H1 (cell line): ENCODE data around the gene AP2B1. TPM values are rescaled to one million over a fixed set of nuclear protein-coding genes. Genes with fewer than 3 reads are reported as not detected.

Source experiments
- CTCF ChIA-PET: fragments of 300-600 bp; sonication (Branson Sonifier 250); formaldehyde crosslinking; loops from one replicate; lab custom pipeline; 2021; ENCODE audit not compliant: partially characterized antibody; lab: Charles Lee
- POLR2A ChIA-PET: fragments of 300-600 bp; sonication (Branson Sonifier 250); formaldehyde crosslinking; loops from one replicate; lab custom pipeline; 2021; ENCODE audit warnings: inconsistent platforms; ENCODE audit not compliant: partially characterized antibody; lab: Charles Lee
- DNase-seq, 2 experiments: peaks; one replicate each; pipeline versions ENCODE4 v3.0.0 to v3.0.0-alpha.2; 2010 to 2022; ENCODE audit warnings: low spot score in 2 of 2, low read depth in 1 of 2, mixed read lengths in 1 of 2
- FAIRE-seq: peaks from 2 replicates; lab custom pipeline; 2011; peaks lifted over from hg19 to GRCh38; lab: Jason Lieb, UNC
- H2AFZ ChIP-seq: 2 replicates; pipeline ENCODE4 v1.8.1; 2012; ENCODE audit warnings: low read length, inconsistent platforms
- H2AK5ac ChIP-seq: 2 replicates; pipeline ENCODE4 v1.6.1; 2013; ENCODE audit warnings: low read depth, low read length
- H2BK120ac ChIP-seq: replicated peaks from 2 replicates; pipeline ENCODE3; 2013; ENCODE audit warnings: low read depth, low read length, inconsistent platforms
- H2BK12ac ChIP-seq: 2 replicates; pipeline ENCODE4 v1.6.1; 2013; ENCODE audit warnings: low read depth, low read length
- H2BK15ac ChIP-seq: 2 replicates; pipeline ENCODE4 v1.6.1; 2013; ENCODE audit warnings: low read length
- H2BK20ac ChIP-seq: 2 replicates; pipeline ENCODE4 v1.6.1; 2013; ENCODE audit warnings: low read length
- H2BK5ac ChIP-seq: 2 replicates; pipeline ENCODE4 v1.6.1; 2013; ENCODE audit warnings: low read depth, low read length
- H3K14ac ChIP-seq: 2 replicates; pipeline ENCODE4 v1.6.1; 2013; ENCODE audit warnings: inconsistent platforms; ENCODE audit not compliant: insufficient read length
- H3K18ac ChIP-seq: 2 replicates; pipeline ENCODE4 v1.6.1; 2013; ENCODE audit warnings: low read length; ENCODE audit errors: extremely low read depth
- H3K23ac ChIP-seq: 2 replicates; pipeline ENCODE4 v1.6.1; 2013; ENCODE audit warnings: inconsistent platforms; ENCODE audit not compliant: insufficient read length
- H3K23me2 ChIP-seq: 2 replicates; pipeline ENCODE4 v1.6.1; 2013; ENCODE audit warnings: low read depth, low read length
- H3K27ac ChIP-seq: 2 replicates; pipeline ENCODE4 v1.6.1; 2011; ENCODE audit warnings: low read depth, low read length, inconsistent platforms
- H3K27me3 ChIP-seq, 4 experiments: replicated peaks in 1 of 4; 1 replicate in 1 of 4; 2 replicates in 3 of 4; pipeline versions ENCODE4 v1.6.1 to v1.8.1; 2011 to 2013; ENCODE audit warnings: low read length in 3 of 4, mild to moderate bottlenecking in 3 of 4, inconsistent platforms in 2 of 4, mixed read lengths in 2 of 4, moderate library complexity in 1 of 4; ENCODE audit not compliant: control insufficient read depth in 3 of 4, insufficient read depth in 3 of 4; ENCODE audit errors: extremely low read depth in 1 of 4
- H3K36me3 ChIP-seq, 4 experiments: 2 replicates each; pipeline versions ENCODE4 v1.6.1 to v1.8.1; 2011 to 2013; ENCODE audit warnings: mild to moderate bottlenecking in 4 of 4, low read length in 3 of 4, moderate library complexity in 2 of 4, control low read depth in 1 of 4, inconsistent platforms in 1 of 4; ENCODE audit not compliant: insufficient read depth in 4 of 4, control insufficient read depth in 2 of 4
- H3K4ac ChIP-seq: replicated peaks from 2 replicates; pipeline ENCODE3; 2013; ENCODE audit warnings: low read length, low read depth, mixed read lengths, inconsistent platforms; ENCODE audit not compliant: insufficient read length
- H3K4me1 ChIP-seq, 4 experiments: replicated peaks in 1 of 4; 1 replicate in 1 of 4; 2 replicates in 3 of 4; pipeline versions ENCODE4 v1.6.1 to v1.8.1; 2011 to 2013; ENCODE audit warnings: low read length in 3 of 4, inconsistent platforms in 2 of 4, mixed read lengths in 1 of 4; ENCODE audit not compliant: insufficient read depth in 4 of 4, control insufficient read depth in 3 of 4
- H3K4me2 ChIP-seq, 2 experiments: 2 replicates each; pipeline versions ENCODE4 v1.6.1 to v1.8.1; 2011 to 2013; ENCODE audit warnings: low read depth in 2 of 2, low read length in 2 of 2, control low read depth in 1 of 2, inconsistent platforms in 1 of 2, mild to moderate bottlenecking in 1 of 2; ENCODE audit not compliant: insufficient read depth in 1 of 2
- H3K4me3 ChIP-seq, 4 experiments: fragments of 200-600, 300-600 bp in 1 of 4; sonication (generic), shearing (Covaris generic), sonication (Bioruptor Twin) in 1 of 4; 2 replicates each; pipeline versions ENCODE4 v1.5.1 to v1.8.1; 2011 to 2016; ENCODE audit warnings: low read length in 4 of 4, low read depth in 3 of 4, control low read depth in 2 of 4, inconsistent platforms in 2 of 4, mild to moderate bottlenecking in 2 of 4, mixed read lengths in 1 of 4, moderate library complexity in 1 of 4; ENCODE audit not compliant: insufficient read depth in 2 of 4; ENCODE audit errors: extremely low read depth in 1 of 4
- H3K56ac ChIP-seq: replicated peaks from 2 replicates; pipeline ENCODE3; 2013; ENCODE audit warnings: low read depth, mild to moderate bottlenecking, mixed read lengths, low read length, inconsistent platforms; ENCODE audit not compliant: insufficient read length
- H3K79me1 ChIP-seq: 2 replicates; pipeline ENCODE4 v1.6.1; 2013; ENCODE audit warnings: low read depth, low read length, control low read depth
- H3K79me2 ChIP-seq, 2 experiments: 2 replicates each; pipeline versions ENCODE4 v1.6.1 to v1.8.1; 2012 to 2013; ENCODE audit warnings: low read length in 2 of 2, mild to moderate bottlenecking in 2 of 2, inconsistent platforms in 1 of 2; ENCODE audit not compliant: insufficient read depth in 2 of 2, control insufficient read depth in 1 of 2
- H3K9ac ChIP-seq, 4 experiments: replicated peaks in 1 of 4; 1 replicate in 1 of 4; 2 replicates in 3 of 4; pipeline versions ENCODE4 v1.6.1 to v1.8.1; 2011 to 2013; ENCODE audit warnings: low read depth in 3 of 4, low read length in 3 of 4, control low read depth in 2 of 4, mild to moderate bottlenecking in 2 of 4, moderate library complexity in 2 of 4, inconsistent platforms in 1 of 4; ENCODE audit errors: extremely low read depth in 1 of 4
- H3K9me3 ChIP-seq, 2 experiments: 2 replicates each; pipeline versions ENCODE4 v1.6.1 to v1.8.1; 2012 to 2013; ENCODE audit warnings: mild to moderate bottlenecking in 2 of 2, moderate library complexity in 2 of 2, control low read depth in 1 of 2, inconsistent platforms in 1 of 2, low read depth in 1 of 2, low read length in 1 of 2, mixed read lengths in 1 of 2; ENCODE audit not compliant: insufficient read depth in 2 of 2
- H4K20me1 ChIP-seq, 2 experiments: replicated peaks in 1 of 2; 2 replicates each; pipeline versions ENCODE3 to v1.8.1; 2011 to 2013; ENCODE audit warnings: inconsistent platforms in 2 of 2, low read length in 2 of 2, mild to moderate bottlenecking in 1 of 2; ENCODE audit not compliant: insufficient read depth in 2 of 2, control insufficient read depth in 1 of 2
- H4K5ac ChIP-seq: 2 replicates; pipeline ENCODE4 v1.6.1; 2013; ENCODE audit warnings: low read length, low read depth, mixed read lengths, inconsistent platforms; ENCODE audit not compliant: insufficient read length
- H4K8ac ChIP-seq: 2 replicates; pipeline ENCODE4 v1.8.0; 2013; ENCODE audit warnings: mild to moderate bottlenecking, moderate library complexity, low read length, inconsistent platforms; ENCODE audit not compliant: insufficient read depth; ENCODE audit errors: extremely low read depth
- H4K91ac ChIP-seq: replicated peaks from 2 replicates; pipeline ENCODE3; 2013; ENCODE audit warnings: low read length, mixed read lengths, inconsistent platforms; ENCODE audit not compliant: insufficient read length
- EZH2 ChIP-seq: fragments of 200-600 bp; sonication (generic); IDR thresholded peaks from 2 replicates; pipeline ENCODE4 v1.7.1; 2012; ENCODE audit warnings: low read depth, mild to moderate bottlenecking, moderate library complexity, low read length, inconsistent platforms; ENCODE audit not compliant: severe bottlenecking
- GTF2F1 ChIP-seq: IDR thresholded peaks from 2 replicates; pipeline ENCODE4 v1.6.1; 2012; ENCODE audit warnings: low read depth, low read length, improper control_type of control experiment, borderline replicate concordance
- KDM4A ChIP-seq: IDR thresholded peaks from one replicate; pipeline ENCODE4 v1.7.1; 2012; ENCODE audit warnings: low read depth, mild to moderate bottlenecking, moderate library complexity, low read length, inconsistent platforms; ENCODE audit not compliant: severe bottlenecking
- POLR2AphosphoS5 ChIP-seq: IDR thresholded peaks from 2 replicates; pipeline ENCODE4 v1.6.1; 2011; ENCODE audit warnings: low read depth, low read length
- RAD21 ChIP-seq, 2 experiments: IDR thresholded peaks in 1 of 2; conservative IDR thresholded peaks in 1 of 2; 2 replicates each; pipeline ENCODE4 v1.6.1; 2011; ENCODE audit warnings: low read depth in 2 of 2, low read length in 2 of 2, improper control_type of control experiment in 1 of 2, inconsistent platforms in 1 of 2, mild to moderate bottlenecking in 1 of 2, moderate library complexity in 1 of 2
- SIRT6 ChIP-seq: IDR thresholded peaks from one replicate; pipeline ENCODE4 v1.7.1; 2012; ENCODE audit warnings: low read length, inconsistent platforms
- SP1 ChIP-seq: IDR thresholded peaks from 2 replicates; pipeline ENCODE4 v1.6.1; 2011; ENCODE audit warnings: low read depth, low read length
- YY1 ChIP-seq: IDR thresholded peaks from 2 replicates; pipeline ENCODE4 v1.6.1; 2011; ENCODE audit warnings: low read depth, mild to moderate bottlenecking, low read length
- WGBS, 2 experiments: shearing (Covaris generic) in 1 of 2; methylation state at CpG; one replicate each; pipeline versions ENCODE4 v1.1.6 to v1.1.7; 2013 to 2015; ENCODE audit warnings: low lambda C conversion rate in 2 of 2, mixed read lengths in 2 of 2, inconsistent platforms in 1 of 2, low coverage in 1 of 2, missing lambda C conversion rate in 1 of 2; ENCODE audit not compliant: insufficient replicate concordance in 2 of 2, insufficient coverage in 1 of 2, insufficient read length in 1 of 2; ENCODE audit errors: extremely low coverage in 1 of 2, missing lambda C conversion rate in 1 of 2; 5-methylcytosine and 5-hydroxymethylcytosine counted together
- polyA plus RNA-seq, 7 experiments: library from polyadenylated mRNA; depleted of rRNA in 3 of 7; stranded (reverse) in 5 of 7; unstranded in 2 of 7; fragments of >200 nt in 5 of 7; fragments of 200-250 nt in 2 of 7; gene quantifications; 1 replicate in 5 of 7; 2 replicates in 1 of 7; 4 replicates in 1 of 7; pipeline versions ENCODE4 v1.2.1 to v1.2.3, GENCODE V29; 2011 to 2013; ENCODE audit warnings: missing spikeins in 2 of 7, mixed read lengths in 2 of 7
- total RNA-seq: library from RNA; stranded (reverse); fragmentation: NEBNext Ultra II Directional; extraction: Animal tissue kit (Norgen Biotek cat#: 25700); gene quantifications from 2 replicates; pipeline ENCODE4 v1.2.1, GENCODE V29; 2021
- TF ChIP-seq, protein P1 (sequence below): IDR thresholded peaks from 2 replicates; pipeline ENCODE4 v1.6.1; 2011; ENCODE audit warnings: low read length, improper control_type of control experiment
- TF ChIP-seq, protein P2 (sequence below), 3 experiments: IDR thresholded peaks; 1 replicate in 2 of 3; 2 replicates in 1 of 3; pipeline versions ENCODE4 v1.5.1 to v1.6.1; 2011; ENCODE audit warnings: low read length in 3 of 3, mild to moderate bottlenecking in 3 of 3, inconsistent platforms in 2 of 3, low read depth in 1 of 3, moderate library complexity in 1 of 3; ENCODE audit not compliant: insufficient read depth in 1 of 3; ENCODE audit errors: control extremely low read depth in 1 of 3

Gene AP2B1
- total and polyA plus RNA-seq, 2 of the 8 experiments (the other 6 are each of a cell fraction or from before 2014, with no cell fraction given): 95.5 to 199 TPM

DNA sequence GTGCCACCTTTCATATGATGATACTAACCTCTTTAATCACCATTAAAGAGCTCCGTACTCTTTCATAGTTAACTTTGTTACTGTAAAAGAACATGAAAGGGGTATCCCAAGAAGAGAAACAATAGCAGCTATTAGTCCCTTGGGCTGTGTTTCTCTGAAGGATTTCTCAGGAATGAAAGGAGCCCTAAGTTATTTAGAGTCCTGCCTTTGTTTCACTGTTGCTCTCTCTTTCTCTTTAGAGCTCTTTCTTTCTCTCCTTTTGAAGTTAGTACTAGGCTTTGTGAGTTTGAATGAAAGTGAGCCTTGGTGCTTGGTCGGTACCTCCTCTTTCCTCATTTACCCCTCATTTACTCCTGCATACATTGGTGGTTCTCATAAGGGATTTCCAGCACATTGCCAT is 123.8 kb downstream of the AP2B1 start:
- 91% methylated on average over 2 of the region's 2 CpGs; no CpG with 5 or more reads in 1 of the 2 experiments for WGBS, 2 experiments
- Histone ChIP-seq H3K4me3 (no peak overlapping the region), H2BK12ac (no peak overlapping the region), H3K36me3 (peaks cover 0 to 27% (median 9%) of the 10 kb centered on the region in 4 experiments; a peak in 6 of 8 replicates), H4K91ac (no peak overlapping the region), H3K14ac (no peak overlapping the region), H2AK5ac (no peak overlapping the region), H4K5ac (no peak overlapping the region), H3K9ac (no peak overlapping the region), H3K23me2 (no peaks in the 10 kb centered on the region), H3K4ac (no peak overlapping the region), H3K79me1 (no peaks in the 10 kb centered on the region), H3K79me2 (no peaks in the 10 kb centered on the region), H2BK20ac (no peak overlapping the region), H2BK15ac (no peak overlapping the region), H3K23ac (no peak overlapping the region), H3K4me2 (no peak overlapping the region), H2BK5ac (no peak overlapping the region), H3K9me3 (no peaks in the 10 kb centered on the region), H3K18ac (no peak overlapping the region), H3K4me1 (no peaks in the 10 kb centered on the region), H4K20me1 (peaks cover 0 to 2% of the 10 kb centered on the region in 2 experiments), H3K56ac (no peak overlapping the region), H3K27me3 (no peaks in the 10 kb centered on the region), H2BK120ac (no peak overlapping the region), H2AFZ (no peak overlapping the region), H3K27ac (no peak overlapping the region), H4K8ac (no peak overlapping the region)
- POLR2A ChIA-PET: interaction anchor here (1.2 kb wide), 1 partner anchor 11 kb away, joined by 4 read pairs; no protein-coding TSS in a partner anchor
- no peak for DNase-seq
- FAIRE-seq: no peak
- CTCF ChIA-PET: interaction anchor here (0.7 to 1.2 kb wide), 4 partner anchors 15 to 82 kb away, joined by 3 to 5 read pairs (median 4); no protein-coding TSS in a partner anchor
- TF ChIP-seq RAD21 (IDR thresholded peaks at IDR 0.05 in 1 of 2, conservative IDR thresholded peaks at IDR 0.05 in 1 of 2; ENCODE audit: low read depth in 2 of 2, low read length in 2 of 2) (no peak), KDM4A (no peak), POLR2AphosphoS5 (no peak), SIRT6 (no peak), SP1 (no peak), YY1 (no peak), GTF2F1 (no peak), EZH2 (no peak)
- TF ChIP-seq, protein P1, sequence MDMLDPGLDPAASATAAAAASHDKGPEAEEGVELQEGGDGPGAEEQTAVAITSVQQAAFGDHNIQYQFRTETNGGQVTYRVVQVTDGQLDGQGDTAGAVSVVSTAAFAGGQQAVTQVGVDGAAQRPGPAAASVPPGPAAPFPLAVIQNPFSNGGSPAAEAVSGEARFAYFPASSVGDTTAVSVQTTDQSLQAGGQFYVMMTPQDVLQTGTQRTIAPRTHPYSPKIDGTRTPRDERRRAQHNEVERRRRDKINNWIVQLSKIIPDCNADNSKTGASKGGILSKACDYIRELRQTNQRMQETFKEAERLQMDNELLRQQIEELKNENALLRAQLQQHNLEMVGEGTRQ: no peak
- TF ChIP-seq, protein P2, sequence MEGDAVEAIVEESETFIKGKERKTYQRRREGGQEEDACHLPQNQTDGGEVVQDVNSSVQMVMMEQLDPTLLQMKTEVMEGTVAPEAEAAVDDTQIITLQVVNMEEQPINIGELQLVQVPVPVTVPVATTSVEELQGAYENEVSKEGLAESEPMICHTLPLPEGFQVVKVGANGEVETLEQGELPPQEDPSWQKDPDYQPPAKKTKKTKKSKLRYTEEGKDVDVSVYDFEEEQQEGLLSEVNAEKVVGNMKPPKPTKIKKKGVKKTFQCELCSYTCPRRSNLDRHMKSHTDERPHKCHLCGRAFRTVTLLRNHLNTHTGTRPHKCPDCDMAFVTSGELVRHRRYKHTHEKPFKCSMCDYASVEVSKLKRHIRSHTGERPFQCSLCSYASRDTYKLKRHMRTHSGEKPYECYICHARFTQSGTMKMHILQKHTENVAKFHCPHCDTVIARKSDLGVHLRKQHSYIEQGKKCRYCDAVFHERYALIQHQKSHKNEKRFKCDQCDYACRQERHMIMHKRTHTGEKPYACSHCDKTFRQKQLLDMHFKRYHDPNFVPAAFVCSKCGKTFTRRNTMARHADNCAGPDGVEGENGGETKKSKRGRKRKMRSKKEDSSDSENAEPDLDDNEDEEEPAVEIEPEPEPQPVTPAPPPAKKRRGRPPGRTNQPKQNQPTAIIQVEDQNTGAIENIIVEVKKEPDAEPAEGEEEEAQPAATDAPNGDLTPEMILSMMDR (IDR thresholded peaks at IDR 0.05; ENCODE audit: control extremely low read depth in 1 of 3, insufficient read depth in 1 of 3, low read depth in 1 of 3, low read length in 3 of 3): no peak
